GM18502 (cell line): ENCODE results near the gene BCL2.

ENCODE experiments used
- ATAC-seq: cut with Tn5 transposase; IDR thresholded peaks from one replicate; pipeline ENCODE4 v1.9.1; 2021; ENCODE audit warnings: mild to moderate bottlenecking; ENCODE audit not compliant: unreplicated experiment, poor library complexity

Gene BCL2

GRCh38 chr18:63149302-63149587 is 170.3 kb downstream of the BCL2 start:
- no peak for ATAC-seq

- ATAC-seq: no peak
These were observed 170.9 kb downstream of the BCL2 start for GRCh38 chr18:63148449-63149301.

- no peak for ATAC-seq
These were observed 171.6 kb downstream of the BCL2 start for GRCh38 chr18:63147973-63148372.

GRCh38 chr18:63146828-63147409 is 172.7 kb downstream of the BCL2 start:
- ATAC-seq: no peak

- ATAC-seq: no peak
These were observed 173.6 kb downstream of the BCL2 start for GRCh38 chr18:63145851-63146555.

GRCh38 chr18:63145166-63145850 is 174.3 kb downstream of the BCL2 start:
- ATAC-seq: no peak

- no peak for ATAC-seq
These were observed 174.8 kb downstream of the BCL2 start for GRCh38 chr18:63144748-63145147.

GRCh38 chr18:63143330-63143771 is 176.2 kb downstream of the BCL2 start:
- no peak for ATAC-seq

GRCh38 chr18:63142594-63143225 is 176.9 kb downstream of the BCL2 start:
- ATAC-seq: no peak

- peak; percentile 50 for ATAC-seq
These were observed 177.8 kb downstream of the BCL2 start for GRCh38 chr18:63141778-63142176.

GRCh38 chr18:63140997-63141777 is 178.4 kb downstream of the BCL2 start:
- ATAC-seq: no peak

GRCh38 chr18:63140038-63140450 is 179.5 kb downstream of the BCL2 start:
- no peak for ATAC-seq

GRCh38 chr18:63138436-63139340 is 180.9 kb downstream of the BCL2 start:
- ATAC-seq: peak; percentile 57

- peak; percentile 32 for ATAC-seq
These were observed 181.6 kb downstream of the BCL2 start for GRCh38 chr18:63137999-63138435.

- ATAC-seq: no peak
These were observed 184.5 kb downstream of the BCL2 start for GRCh38 chr18:63135101-63135500.

- ATAC-seq: no peak
These were observed 186.8 kb downstream of the BCL2 start for GRCh38 chr18:63132819-63133200.

- no peak for ATAC-seq
These were observed 187.4 kb downstream of the BCL2 start for GRCh38 chr18:63131959-63132818.
